GM18867 (cell line): ENCODE data around the gene PKNOX2.

Experiments
- ATAC-seq: cut with Tn5 transposase; IDR thresholded peaks from one replicate; pipeline ENCODE4 v1.9.1; 2021; ENCODE audit warnings: mild to moderate bottlenecking, moderate library complexity; ENCODE audit not compliant: unreplicated experiment

PKNOX2 gene

GRCh38 chr11:125164422-125165110, at the start of gene PKNOX2:
Gene PKNOX2 (plus strand): TSS chr11:125164751. CDS start chr11:125351306, 186,555 bp downstream.
- ATAC-seq, result peak; percentile 50

- no peak for ATAC-seq
Measured at GRCh38 chr11:125117429-125117828, 47.1 kb upstream of the PKNOX2 start.

GRCh38 chr11:125123194-125123946, 41.2 kb upstream of the PKNOX2 start:
- ATAC-seq, result no peak

GRCh38 chr11:125123947-125124617, 40.5 kb upstream of the PKNOX2 start:
- ATAC-seq, result peak; percentile 94

- no peak for ATAC-seq
Measured at GRCh38 chr11:125124618-125124992, 39.9 kb upstream of the PKNOX2 start.

GRCh38 chr11:125128450-125128849, 36.1 kb upstream of the PKNOX2 start:
- no peak for ATAC-seq

- ATAC-seq, result no peak
Measured at GRCh38 chr11:125129316-125129993, 35.1 kb upstream of the PKNOX2 start.

GRCh38 chr11:125132071-125132470, 32.5 kb upstream of the PKNOX2 start:
- ATAC-seq, result no peak

- no peak for ATAC-seq
Measured at GRCh38 chr11:125132596-125132995, 32.0 kb upstream of the PKNOX2 start.

- no peak for ATAC-seq
Measured at GRCh38 chr11:125136001-125136400, 28.6 kb upstream of the PKNOX2 start.

GRCh38 chr11:125138966-125139365, 25.6 kb upstream of the PKNOX2 start:
- no peak for ATAC-seq

GRCh38 chr11:125139778-125140177, 24.8 kb upstream of the PKNOX2 start:
- ATAC-seq, result no peak

GRCh38 chr11:125140233-125140632, 24.3 kb upstream of the PKNOX2 start:
- ATAC-seq, result no peak

GRCh38 chr11:125141178-125141577, 23.4 kb upstream of the PKNOX2 start:
- no peak for ATAC-seq

GRCh38 chr11:125141686-125142535, 22.6 kb upstream of the PKNOX2 start:
- peak; percentile 65 for ATAC-seq

GRCh38 chr11:125146232-125146631, 18.3 kb upstream of the PKNOX2 start:
- no peak for ATAC-seq

GRCh38 chr11:125147280-125147679, 17.3 kb upstream of the PKNOX2 start:
- no peak for ATAC-seq

GRCh38 chr11:125148011-125148410, 16.5 kb upstream of the PKNOX2 start:
- ATAC-seq, result no peak

GRCh38 chr11:125148743-125149142, 15.8 kb upstream of the PKNOX2 start:
- no peak for ATAC-seq

GRCh38 chr11:125153837-125154236, 10.7 kb upstream of the PKNOX2 start:
- no peak for ATAC-seq
